Dendritic cell treated with granulocyte-macrophage colony-stimulating factor and Interleukin-4, amounts not matched to agents 40 ng/mL and 50 ng/mL, for 4 days (primary cell): ENCODE measurements around the gene B3GNT8.

Experiments used
- H3K27ac Mint-ChIP-seq: one replicate; pipeline ENCODE4 v1.8.0; 2022; ENCODE audit warnings: mild to moderate bottlenecking, mixed read lengths
- H3K27me3 Mint-ChIP-seq: one replicate; pipeline ENCODE4 v1.8.0; 2022; ENCODE audit warnings: mild to moderate bottlenecking, mixed read lengths
- H3K36me3 Mint-ChIP-seq: one replicate; pipeline ENCODE4 v1.8.0; 2022; ENCODE audit warnings: low read depth, mixed read lengths
- H3K4me1 Mint-ChIP-seq: one replicate; pipeline ENCODE4 v1.8.0; 2022; ENCODE audit warnings: low read depth, mixed read lengths
- H3K4me3 Mint-ChIP-seq: one replicate; pipeline ENCODE4 v1.8.0; 2022; ENCODE audit warnings: mild to moderate bottlenecking, moderate library complexity, mixed read lengths
- H3K9me3 Mint-ChIP-seq: one replicate; pipeline ENCODE4 v1.8.0; 2022; ENCODE audit warnings: mixed read lengths
- intact Hi-C: fragments of 100-400 bp; cut with micrococcal nuclease; formaldehyde crosslinking; loops from one replicate; pipeline ENCODE4 v1.15.0; 2022

Gene B3GNT8

GRCh38 chr19:41377977-41378709, 49.0 kb downstream of the B3GNT8 start:
- no peaks in the 10 kb centered on the region for H3K9me3 Mint-ChIP-seq
- H3K4me3 Mint-ChIP-seq, result peak overlapping the region; percentile 39
- H3K27me3 Mint-ChIP-seq, result no peaks in the 10 kb centered on the region
- peaks cover 52% of the 10 kb centered on the region for H3K4me1 Mint-ChIP-seq
- H3K27ac Mint-ChIP-seq, result peak overlapping the region; percentile 74
- peaks cover 27% of the 10 kb centered on the region for H3K36me3 Mint-ChIP-seq
- intact Hi-C loops, result no loop called here

GRCh38 chr19:41376998-41377365, 50.2 kb downstream of the B3GNT8 start:
- Mint-ChIP-seq H3K9me3 (no peaks in the 10 kb centered on the region), H3K27ac (peak overlapping the region; percentile 74), H3K4me3 (peak overlapping the region; percentile 78), H3K4me1 (peaks cover 57% of the 10 kb centered on the region), H3K36me3 (peaks cover 18% of the 10 kb centered on the region), H3K27me3 (no peaks in the 10 kb centered on the region)
- intact Hi-C loops, result no loop called here

- peaks cover 58% of the 10 kb centered on the region for H3K4me1 Mint-ChIP-seq
- no peaks in the 10 kb centered on the region for H3K27me3 Mint-ChIP-seq
- H3K9me3 Mint-ChIP-seq, result no peaks in the 10 kb centered on the region
- peaks cover 15% of the 10 kb centered on the region for H3K36me3 Mint-ChIP-seq
- H3K27ac Mint-ChIP-seq, result peak within 1 kb of the TSS; percentile 74
- intact Hi-C loops, result no loop called here
- H3K4me3 Mint-ChIP-seq, result peak within 1 kb of the TSS; percentile 78
Measured at GRCh38 chr19:41376241-41376997, 50.8 kb downstream of the B3GNT8 start, which contains the start of gene TMEM91. TSS of gene TMEM91 (plus strand) at chr19:41376533. CDS start at chr19:41378310, 1,777 bp downstream.
